NCI-H2107 treated with DMSO at 0.1 percent for 48 hours (cell line): ENCODE data around the gene EPB41.
"Not testable (repeated sequence)": the region's sequence is repeated elsewhere in the genome, so short reads cannot be mapped to it uniquely, and the experiment has no call there.

Experiments used
- DNase-seq: peaks from one replicate; lab custom pipeline; 2025; ENCODE audit not compliant: unreplicated experiment; lab: John Stamatoyannopoulos, UW

EPB41 gene

DNA sequence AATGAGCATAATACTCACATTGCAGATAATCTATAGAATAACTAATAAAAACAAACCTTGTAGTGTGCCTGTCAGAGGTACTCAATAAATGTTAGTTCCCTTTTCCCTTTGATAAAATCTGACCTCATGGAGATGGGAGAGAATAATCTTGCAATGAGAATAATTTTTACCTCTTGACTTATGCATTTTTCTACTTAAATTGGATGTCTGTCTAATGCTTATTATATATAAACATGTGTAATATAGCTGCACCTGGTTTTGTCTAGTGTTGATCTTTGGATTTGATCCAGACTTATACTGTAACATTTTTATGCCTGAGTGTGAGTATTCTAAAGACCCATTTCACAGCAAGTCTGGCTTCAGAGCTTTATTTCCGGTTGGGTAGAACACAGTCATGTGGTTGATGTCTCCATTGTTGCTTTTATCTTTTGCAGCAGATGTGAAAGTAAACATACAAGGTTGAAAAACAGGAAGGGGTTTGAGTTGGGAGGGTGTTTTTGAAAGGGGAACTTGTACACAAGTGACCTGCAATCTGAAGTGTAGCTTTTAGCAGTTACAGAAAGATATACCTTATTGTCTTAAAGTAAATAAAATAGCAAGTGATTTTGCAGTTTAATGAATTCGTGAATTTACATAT, 12.4 kb downstream of the EPB41 start:
- DNase-seq, result peak; percentile 85

DNA sequence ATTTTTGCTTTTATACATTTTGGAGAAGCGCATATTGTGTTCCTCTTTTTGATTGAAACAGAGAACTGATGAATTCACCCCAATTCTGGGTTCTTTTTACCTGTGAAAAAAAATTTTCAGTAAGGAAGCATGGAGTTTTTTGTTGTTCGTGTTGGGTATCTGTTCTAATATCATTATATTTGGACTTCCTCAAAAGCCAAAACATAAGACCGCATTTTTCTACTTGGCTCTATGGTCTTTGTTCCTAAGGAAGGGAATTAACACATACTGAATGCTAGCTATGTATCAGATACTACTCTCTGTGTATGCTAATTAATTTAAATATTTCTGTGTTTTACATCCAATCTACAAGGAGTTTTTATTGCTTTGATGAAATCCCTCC, 12.9 kb downstream of the EPB41 start:
- no peak for DNase-seq

DNA sequence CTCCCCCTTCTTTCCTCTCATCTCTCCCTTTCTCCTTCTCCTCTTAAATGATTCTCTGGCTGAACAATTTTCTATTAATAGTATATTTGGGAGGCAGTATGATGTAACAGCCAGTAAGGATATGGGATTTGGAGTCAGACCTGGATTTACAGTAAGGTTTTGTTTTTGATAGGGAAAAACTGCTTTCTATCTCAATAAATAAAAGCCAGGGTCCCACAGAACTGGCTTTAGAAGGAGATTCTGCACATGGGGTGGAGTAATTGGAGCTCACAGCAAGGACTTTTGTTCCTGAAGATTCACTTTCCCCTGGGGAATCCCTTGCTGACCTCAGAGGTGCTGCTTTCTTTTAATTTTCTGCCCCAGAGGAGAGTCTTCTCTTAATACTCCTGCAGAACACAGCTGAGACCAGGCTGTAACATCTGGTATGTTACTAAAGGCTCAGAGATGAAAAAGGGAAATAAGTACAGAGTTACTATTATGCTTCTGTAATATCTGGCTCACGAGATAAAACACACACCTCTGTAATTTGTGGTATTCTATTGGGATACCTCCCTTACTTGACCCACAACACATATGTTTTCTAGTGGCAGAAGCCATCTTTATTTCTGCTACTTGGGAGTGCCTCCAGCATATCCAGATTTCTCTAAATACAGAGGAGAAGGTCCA, 13.4 kb downstream of the EPB41 start:
- DNase-seq, result peak; percentile 87

- DNase-seq, result peak; percentile 100
Observed at GRCh38 chr1:28928314-28928941, 14.1 kb downstream of the EPB41 start.

DNA sequence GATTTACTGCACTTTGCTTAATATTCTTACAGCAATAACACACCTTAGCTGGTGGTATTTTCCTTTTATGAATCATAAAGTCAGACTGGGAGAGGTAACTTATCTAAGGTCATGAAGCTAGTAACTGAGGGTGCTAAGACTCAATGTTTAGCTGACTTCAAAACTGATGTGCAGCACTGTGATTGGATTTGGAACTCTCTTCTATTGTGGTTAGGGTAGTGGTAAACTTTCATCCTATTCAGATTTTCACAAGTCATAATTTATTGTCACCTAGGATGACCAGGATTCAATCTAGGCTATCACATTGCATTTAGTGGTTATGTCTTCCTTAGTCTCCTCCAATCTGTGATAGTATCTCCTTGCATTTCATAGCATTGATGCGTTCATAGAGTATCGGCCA, 18.9 kb downstream of the EPB41 start:
- no peak for DNase-seq

DNA sequence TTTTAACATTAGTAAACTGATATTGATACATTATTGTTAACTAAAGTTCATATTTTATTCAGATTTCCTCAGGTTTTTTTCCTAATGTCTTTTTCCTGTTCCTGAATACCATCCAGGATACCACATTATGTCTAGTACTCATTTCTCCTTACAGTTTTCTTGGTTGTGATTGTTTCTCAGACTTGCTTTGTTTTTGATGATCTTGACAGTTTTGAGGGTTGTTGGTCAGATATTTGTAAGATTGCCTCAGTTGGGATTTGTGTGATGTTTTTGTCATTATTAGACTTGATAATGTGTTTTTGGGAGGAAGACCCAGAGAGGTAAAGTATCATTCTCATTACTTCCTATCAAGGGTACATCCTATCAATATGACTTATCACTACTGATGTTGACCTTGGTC, 19.5 kb downstream of the EPB41 start:
- no peak for DNase-seq

DNA sequence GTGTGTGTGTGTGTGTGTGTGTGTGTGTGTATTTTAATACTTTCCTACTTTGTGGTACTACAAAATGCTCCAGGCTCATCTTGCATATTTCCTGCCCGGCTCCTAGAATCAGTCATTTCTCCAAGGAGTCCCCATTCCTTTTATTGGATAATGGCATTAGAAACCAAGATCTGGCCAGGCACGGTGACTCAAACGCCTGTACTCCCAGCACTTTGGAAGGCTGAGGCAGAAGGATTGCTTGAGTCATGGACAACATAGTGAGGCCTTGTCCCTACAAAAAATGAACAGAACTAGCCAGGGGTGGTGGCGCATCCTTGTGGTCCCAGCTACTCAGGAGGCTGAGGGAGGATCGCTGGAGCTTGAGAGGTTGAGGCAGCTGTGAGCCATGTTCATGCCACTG, 20.3 kb downstream of the EPB41 start:
- no peak for DNase-seq

DNA sequence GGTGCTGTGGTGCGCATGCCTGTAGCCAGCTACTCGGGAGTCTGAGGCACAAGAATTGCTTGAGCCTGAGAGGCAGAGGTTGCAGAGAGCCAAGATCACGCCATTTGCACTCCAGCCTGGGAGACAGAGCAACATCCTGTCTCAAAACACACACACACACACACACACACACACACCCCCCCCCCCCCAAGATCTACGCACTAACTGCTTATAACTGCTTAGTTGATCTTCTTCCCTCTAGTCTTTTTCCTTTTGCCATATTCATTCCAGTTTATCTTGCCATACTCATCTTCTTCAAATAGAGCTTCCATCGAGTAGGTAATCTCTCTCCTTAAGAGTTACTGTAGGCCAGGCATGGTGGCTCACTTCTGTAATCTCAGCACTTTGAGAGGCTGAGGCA, 20.9 kb downstream of the EPB41 start:
- no peak for DNase-seq

DNA sequence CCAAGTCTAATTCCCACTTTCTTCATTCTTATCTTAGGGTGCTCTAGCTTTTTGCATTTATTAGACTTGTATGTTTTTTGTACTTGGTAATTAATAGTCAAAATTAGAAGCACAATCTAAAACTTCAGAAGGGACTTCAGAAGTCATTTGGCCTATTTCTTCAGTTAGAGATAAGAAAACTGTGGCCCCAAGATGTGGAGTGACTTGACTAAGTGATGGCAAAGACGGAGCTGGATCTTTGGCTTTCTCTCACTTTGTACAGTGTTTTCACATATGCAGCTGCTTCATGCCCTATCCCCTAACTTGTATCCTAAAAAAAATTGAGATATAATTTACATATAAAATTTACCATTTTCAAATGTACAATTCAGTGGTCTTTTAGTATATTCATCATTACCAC, 21.7 kb downstream of the EPB41 start:
- no peak for DNase-seq

DNA sequence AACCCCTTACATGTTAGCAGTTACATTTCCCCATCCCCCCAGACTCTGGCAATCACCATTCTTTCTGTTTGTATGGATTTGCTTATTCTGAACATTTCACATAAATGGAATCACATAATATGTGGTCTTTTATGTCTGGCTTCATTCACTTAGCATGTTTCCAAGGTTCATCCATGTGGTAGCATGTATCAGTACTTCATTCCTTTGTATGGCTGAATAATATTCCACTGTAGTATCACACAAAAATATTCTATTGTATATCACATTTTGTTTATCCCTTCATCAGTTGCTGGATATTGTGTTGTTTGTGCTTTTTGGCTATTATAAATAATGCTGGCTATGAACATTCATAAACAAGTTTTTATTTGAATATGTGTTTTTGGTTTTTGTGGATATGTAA, 22.2 kb downstream of the EPB41 start:
- DNase-seq, result no peak

- DNase-seq, result not testable (repeated sequence)
Observed at GRCh38 chr1:28943581-28943980, 29.2 kb downstream of the EPB41 start.

GRCh38 chr1:28950006-28950405, 35.6 kb downstream of the EPB41 start:
- no peak for DNase-seq

DNA sequence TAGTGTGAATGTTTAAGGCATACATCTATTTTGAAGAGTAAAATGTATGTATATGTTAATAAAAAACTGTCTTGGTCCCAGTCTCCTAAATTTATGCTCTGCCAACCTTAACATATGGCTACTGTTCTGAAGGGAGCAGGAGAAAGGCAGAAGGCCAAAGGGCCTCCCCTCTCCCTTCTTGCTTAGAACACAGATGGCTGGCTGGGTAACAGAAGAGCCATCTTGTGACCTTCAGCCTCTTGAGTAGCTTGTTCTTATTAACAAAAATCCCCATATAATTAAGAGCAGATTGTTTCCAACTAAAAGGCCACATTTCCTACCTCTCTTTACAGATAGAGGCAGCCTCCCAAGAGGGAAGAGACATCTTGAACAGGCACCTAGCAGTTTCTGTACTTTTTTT, 36.1 kb downstream of the EPB41 start:
- no peak for DNase-seq

- DNase-seq, result no peak
Observed at GRCh38 chr1:28954126-28954726, 39.9 kb downstream of the EPB41 start.

- DNase-seq, result peak; percentile 99
Observed at GRCh38 chr1:28956038-28956464, 41.7 kb downstream of the EPB41 start.

DNA sequence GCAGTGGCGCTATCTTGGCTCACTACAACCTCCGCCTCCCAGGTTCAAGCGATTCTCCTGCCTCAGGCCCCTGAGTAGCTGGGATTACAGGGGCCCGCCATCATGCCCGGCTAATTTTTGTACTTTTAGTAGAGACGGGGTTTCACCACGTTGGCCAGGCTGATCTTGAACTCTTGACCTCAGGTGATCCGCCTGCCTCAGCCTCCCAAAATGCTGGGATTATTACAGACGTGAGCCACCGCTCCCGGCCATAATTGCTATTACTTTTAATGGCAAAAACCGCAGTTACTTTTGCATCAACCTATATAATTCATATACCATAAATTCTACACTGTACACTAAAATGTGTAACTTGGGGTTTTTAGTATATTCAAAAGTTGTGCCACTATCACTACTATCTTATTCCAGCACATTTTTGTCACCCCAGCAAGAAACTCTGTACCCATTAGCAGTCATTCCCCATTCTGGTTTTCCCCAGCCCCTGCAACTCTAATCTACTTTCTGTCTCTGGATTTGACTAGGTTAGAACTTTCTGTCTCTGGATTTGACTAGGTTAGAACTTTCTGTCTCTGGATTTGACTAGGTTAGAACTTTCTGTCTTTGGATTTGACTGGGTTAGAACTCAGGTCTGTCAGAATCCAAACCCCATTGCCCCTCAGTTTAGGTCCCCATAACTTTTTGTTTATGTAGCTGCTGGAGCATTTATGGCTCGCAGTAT, 47.9 kb downstream of the EPB41 start:
- not testable (repeated sequence) for DNase-seq

DNA sequence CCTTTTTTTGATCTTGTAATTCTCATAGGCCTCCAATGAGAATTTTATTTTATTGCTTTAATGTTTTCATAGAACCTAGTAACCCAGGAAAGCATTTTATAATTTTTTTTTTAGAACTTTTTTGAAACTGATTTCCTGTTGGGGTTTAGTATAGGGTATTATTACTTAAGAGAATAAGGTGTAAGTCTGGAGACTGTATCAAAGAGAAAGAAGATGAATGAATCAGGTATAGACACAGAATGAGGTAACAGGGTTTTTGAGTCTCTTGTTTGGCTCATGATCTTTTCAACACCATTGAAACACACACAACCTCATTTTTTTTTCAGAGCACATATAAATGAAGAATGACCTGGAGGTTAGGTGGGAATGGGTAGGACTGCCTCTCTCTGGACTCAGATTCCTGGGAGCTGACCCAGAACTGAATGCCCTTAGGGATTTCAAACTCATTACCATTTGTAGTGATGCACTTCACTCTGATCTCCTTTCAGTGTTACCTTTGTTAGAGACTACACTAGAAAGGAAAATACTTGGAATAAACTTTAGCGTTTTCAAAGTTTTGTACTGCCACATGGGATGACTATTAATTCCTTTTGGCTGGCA, 51.0 kb downstream of the EPB41 start:
- no peak for DNase-seq

DNA sequence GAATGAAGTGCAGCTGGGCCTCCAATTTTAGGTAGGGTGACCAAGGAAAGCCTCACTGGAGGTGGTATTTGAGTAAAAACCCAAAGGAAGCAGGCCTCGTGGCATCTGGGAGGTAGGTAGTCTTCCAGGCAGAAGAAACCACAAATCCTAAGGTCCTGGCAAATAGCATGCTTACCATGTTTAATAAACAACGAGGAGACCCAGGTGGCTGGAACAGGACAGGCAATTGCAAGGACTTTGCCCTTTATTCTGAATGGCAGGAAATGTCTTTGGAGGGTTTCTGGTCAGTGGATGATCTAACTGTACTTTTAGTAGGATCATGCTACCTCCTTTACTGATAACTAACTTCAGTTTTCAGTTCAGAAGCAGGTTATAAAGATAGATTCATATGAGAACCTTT, 52.2 kb downstream of the EPB41 start:
- DNase-seq, result no peak

GRCh38 chr1:28971980-28972771, 57.8 kb downstream of the EPB41 start:
- peak; percentile 31 for DNase-seq
